Smooth muscle cell (in vitro differentiated cells): ENCODE measurements around the gene GREM1. TPM values are rescaled to one million over a fixed set of nuclear protein-coding genes. Genes with fewer than 3 reads are reported as not detected.
A peak's percentile ranks its signal among the peaks of the same experiment; 100 is the strongest.

Source experiments
- DNase-seq: peaks from one replicate; lab custom pipeline; 2025; ENCODE audit not compliant: unreplicated experiment; lab: John Stamatoyannopoulos, UW
- H2AFZ ChIP-seq: fragments of 200-600 bp; sonication (generic); 2 replicates; pipeline ENCODE4 v1.6.0; 2016; ENCODE audit warnings: antibody characterized with exemption, low read depth, mild to moderate bottlenecking
- H3F3A ChIP-seq: fragments of 200-600 bp; sonication (generic); 2 replicates; pipeline ENCODE4 v1.6.0; 2017; ENCODE audit warnings: antibody characterized with exemption, low read depth
- H3K27ac ChIP-seq: fragments of 200-600 bp; sonication (generic); 2 replicates; pipeline ENCODE4 v1.5.1; 2016; ENCODE audit warnings: low read depth, mild to moderate bottlenecking
- H3K27me3 ChIP-seq: fragments of 200-600 bp; sonication (generic); 2 replicates; pipeline ENCODE4 v1.6.1; 2016; ENCODE audit warnings: low read depth, mild to moderate bottlenecking
- H3K36me3 ChIP-seq: fragments of 200-600 bp; sonication (generic); 2 replicates; pipeline ENCODE4 v1.5.1; 2016; ENCODE audit warnings: low read depth
- H3K4me1 ChIP-seq: fragments of 200-600 bp; sonication (generic); 2 replicates; pipeline ENCODE4 v1.5.1; 2016; ENCODE audit warnings: low read depth
- H3K4me2 ChIP-seq: fragments of 200-600 bp; sonication (generic); 2 replicates; pipeline ENCODE4 v1.6.0; 2016; ENCODE audit warnings: mild to moderate bottlenecking
- H3K4me3 ChIP-seq: fragments of 200-600 bp; sonication (generic); 2 replicates; pipeline ENCODE4 v1.5.1; 2016; ENCODE audit warnings: mild to moderate bottlenecking
- H3K79me2 ChIP-seq: fragments of 200-600 bp; sonication (generic); 2 replicates; pipeline ENCODE4 v1.6.0; 2016; ENCODE audit warnings: low read depth, mild to moderate bottlenecking
- H3K9ac ChIP-seq: fragments of 200-600 bp; sonication (generic); 2 replicates; pipeline ENCODE4 v1.6.0; 2016; ENCODE audit warnings: low read depth
- H3K9me3 ChIP-seq: fragments of 200-600 bp; sonication (generic); replicated peaks from 2 replicates; pipeline ENCODE4 v1.5.1; 2016; ENCODE audit warnings: low read depth
- H4K20me1 ChIP-seq: fragments of 200-600 bp; sonication (generic); 2 replicates; pipeline ENCODE4 v1.6.0; 2016; ENCODE audit warnings: low read depth
- WGBS: methylation state at CpG from one replicate; pipeline ENCODE4 v1.1.7; 2016; ENCODE audit warnings: low lambda C conversion rate; 5-methylcytosine and 5-hydroxymethylcytosine counted together
- polyA plus RNA-seq: library from polyadenylated mRNA; unstranded; fragments of >200 nt; fragmentation: Nextera tagmentation; extraction: Ambion mirVana; gene quantifications from 2 replicates; pipeline ENCODE4 v1.2.1, GENCODE V29; 2016
- total RNA-seq: library from RNA; depleted of rRNA; stranded (reverse); fragments of >200 nt; gene quantifications from 2 replicates; pipeline ENCODE4 v1.2.3, GENCODE V29; 2014
- TF ChIP-seq, protein P1 (sequence below): fragments of 200-600 bp; sonication (generic); IDR thresholded peaks from 2 replicates; pipeline ENCODE4 v1.5.1; 2017; ENCODE audit warnings: borderline replicate concordance, mild to moderate bottlenecking, antibody characterized with exemption; ENCODE audit not compliant: insufficient read depth, poor library complexity, severe bottlenecking

Gene GREM1
- total and polyA plus RNA-seq, 2 experiments from 2014 or later = 57.4 to 80.1 TPM

- Histone ChIP-seq H3K9ac (no peak overlapping the region), H3K79me2 (peaks cover 17% of the 10 kb centered on the region)
Measured at GRCh38 chr15:32721596-32721995, 3.8 kb downstream of the GREM1 start.

DNA sequence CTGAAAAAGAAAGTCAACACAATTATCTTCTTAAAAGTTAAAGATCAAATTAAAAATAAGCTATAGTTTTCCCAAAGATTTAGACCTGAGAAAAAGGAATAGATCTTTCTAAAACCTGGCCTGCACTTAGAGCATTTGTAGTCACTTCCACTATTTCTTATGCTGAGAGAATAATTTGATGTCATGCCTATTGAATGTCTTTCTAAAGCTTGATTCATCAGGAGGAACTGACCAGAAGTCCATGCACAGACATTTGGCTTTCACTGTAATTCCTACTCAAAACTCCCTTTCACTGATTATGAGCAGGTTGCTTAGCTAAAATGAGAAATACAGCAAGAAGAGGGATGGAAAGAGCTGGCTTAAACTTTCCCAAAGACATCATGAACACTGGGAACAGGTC lies 4.3 kb downstream of the GREM1 start:
- H2AFZ ChIP-seq = no peak overlapping the region
- no peak for DNase-seq
- no peaks in the 10 kb centered on the region for H3K36me3 ChIP-seq
- H3F3A ChIP-seq = no peaks in the 10 kb centered on the region
- H3K79me2 ChIP-seq = peaks cover 17% of the 10 kb centered on the region
- H3K9ac ChIP-seq = no peak overlapping the region
- H3K27ac ChIP-seq = no peak overlapping the region
- H3K4me2 ChIP-seq = no peak overlapping the region
- peaks cover 15% of the 10 kb centered on the region for H3K4me1 ChIP-seq
- H4K20me1 ChIP-seq = peaks cover 16% of the 10 kb centered on the region
- H3K4me3 ChIP-seq = no peak overlapping the region
- peaks cover 41% of the 10 kb centered on the region for H3K27me3 ChIP-seq
- TF ChIP-seq, protein P1, sequence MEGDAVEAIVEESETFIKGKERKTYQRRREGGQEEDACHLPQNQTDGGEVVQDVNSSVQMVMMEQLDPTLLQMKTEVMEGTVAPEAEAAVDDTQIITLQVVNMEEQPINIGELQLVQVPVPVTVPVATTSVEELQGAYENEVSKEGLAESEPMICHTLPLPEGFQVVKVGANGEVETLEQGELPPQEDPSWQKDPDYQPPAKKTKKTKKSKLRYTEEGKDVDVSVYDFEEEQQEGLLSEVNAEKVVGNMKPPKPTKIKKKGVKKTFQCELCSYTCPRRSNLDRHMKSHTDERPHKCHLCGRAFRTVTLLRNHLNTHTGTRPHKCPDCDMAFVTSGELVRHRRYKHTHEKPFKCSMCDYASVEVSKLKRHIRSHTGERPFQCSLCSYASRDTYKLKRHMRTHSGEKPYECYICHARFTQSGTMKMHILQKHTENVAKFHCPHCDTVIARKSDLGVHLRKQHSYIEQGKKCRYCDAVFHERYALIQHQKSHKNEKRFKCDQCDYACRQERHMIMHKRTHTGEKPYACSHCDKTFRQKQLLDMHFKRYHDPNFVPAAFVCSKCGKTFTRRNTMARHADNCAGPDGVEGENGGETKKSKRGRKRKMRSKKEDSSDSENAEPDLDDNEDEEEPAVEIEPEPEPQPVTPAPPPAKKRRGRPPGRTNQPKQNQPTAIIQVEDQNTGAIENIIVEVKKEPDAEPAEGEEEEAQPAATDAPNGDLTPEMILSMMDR = no peak
- H3K9me3 ChIP-seq = no peaks in the 10 kb centered on the region

More at GRCh38 chr15:32721596-32721995, 3.8 kb downstream of the GREM1 start:
- H3K4me3 ChIP-seq = no peak overlapping the region
- H3K27ac ChIP-seq = peak overlapping the region; percentile 30
- H3F3A ChIP-seq = no peaks in the 10 kb centered on the region
- no peak overlapping the region for H2AFZ ChIP-seq
- H3K4me1 ChIP-seq = peaks cover 19% of the 10 kb centered on the region
- H4K20me1 ChIP-seq = peaks cover 16% of the 10 kb centered on the region
- WGBS = 81% methylated on average over 6 of the region's 6 CpGs
- H3K9me3 ChIP-seq = no peaks in the 10 kb centered on the region
- no peak overlapping the region for H3K4me2 ChIP-seq
- no peak for DNase-seq
- H3K36me3 ChIP-seq = no peaks in the 10 kb centered on the region
- H3K27me3 ChIP-seq = peaks cover 46% of the 10 kb centered on the region
- TF ChIP-seq, protein P1 = no peak

DNA sequence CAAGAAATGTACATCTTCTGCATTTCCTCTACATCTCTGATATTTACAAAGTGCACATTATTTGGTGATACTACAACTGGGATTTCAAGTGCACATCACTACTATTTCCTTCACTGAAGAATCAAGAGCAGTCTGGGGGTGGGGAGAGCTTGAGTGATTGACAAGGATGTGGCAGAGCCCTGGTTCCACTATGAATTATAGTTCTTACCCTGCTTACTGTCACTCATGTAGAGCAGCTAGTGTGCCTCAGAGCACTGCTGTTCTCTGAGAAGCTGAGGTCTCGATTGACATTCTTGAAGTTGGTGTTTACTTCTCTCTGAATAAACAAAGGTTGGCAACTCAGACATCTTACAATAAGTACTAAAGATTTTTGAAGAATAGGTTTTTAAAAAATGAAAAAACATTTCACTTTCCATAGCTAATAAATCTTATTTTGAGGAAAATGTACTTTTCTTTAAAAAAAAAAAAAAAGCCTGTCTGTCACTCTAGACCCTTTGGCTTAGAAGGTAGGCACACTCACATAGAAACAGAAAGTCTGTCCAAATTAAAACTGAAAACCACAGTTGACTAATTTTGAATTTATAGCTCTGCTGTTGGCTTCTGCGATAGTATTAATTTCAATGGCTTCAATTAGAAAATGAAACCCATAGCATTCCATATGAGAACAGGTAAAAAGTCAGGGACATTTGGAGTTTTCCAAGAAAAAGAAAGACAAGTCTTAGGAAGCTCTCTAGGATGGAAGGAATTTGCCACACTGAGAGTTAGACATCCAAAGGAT lies 5.6 kb downstream of the GREM1 start:
- H4K20me1 ChIP-seq = peaks cover 16% of the 10 kb centered on the region
- peaks cover 17% of the 10 kb centered on the region for H3K79me2 ChIP-seq
- H3K27me3 ChIP-seq = peaks cover 29% of the 10 kb centered on the region
- no peak for DNase-seq
- H3K4me2 ChIP-seq = no peak overlapping the region
- no peak overlapping the region for H2AFZ ChIP-seq
- no peaks in the 10 kb centered on the region for H3K9me3 ChIP-seq
- WGBS = 90% methylated on average over 2 of the region's 2 CpGs
- no peak overlapping the region for H3K27ac ChIP-seq
- peaks cover 2% of the 10 kb centered on the region for H3K36me3 ChIP-seq
- no peak overlapping the region for H3K4me3 ChIP-seq
- H3F3A ChIP-seq = no peaks in the 10 kb centered on the region
- H3K4me1 ChIP-seq = peaks cover 10% of the 10 kb centered on the region
- TF ChIP-seq, protein P1 = no peak
- H3K9ac ChIP-seq = no peak overlapping the region
